H1 (cell line): ENCODE results near the gene CRKL. TPM values are rescaled to one million over a fixed set of nuclear protein-coding genes. Genes with fewer than 3 reads are reported as not detected.

ENCODE experiments used
- BACH1 ChIP-seq: IDR thresholded peaks from 2 replicates; pipeline ENCODE4 v1.6.1; 2012; ENCODE audit warnings: low read length, improper control_type of control experiment
- CHD1 ChIP-seq: IDR thresholded peaks from 2 replicates; pipeline ENCODE4 v1.6.1; 2012; ENCODE audit warnings: low read depth, low read length, improper control_type of control experiment
- NANOG ChIP-seq: IDR thresholded peaks from 2 replicates; pipeline ENCODE4 v1.6.1; 2011; ENCODE audit warnings: low read length, low read depth, mild to moderate bottlenecking, inconsistent platforms; ENCODE audit not compliant: insufficient read depth, poor library complexity, severe bottlenecking
- RFX5 ChIP-seq: IDR thresholded peaks from 2 replicates; pipeline ENCODE4 v1.6.1; 2011; ENCODE audit warnings: low read depth, low read length, improper control_type of control experiment, borderline replicate concordance
- TEAD4 ChIP-seq: IDR thresholded peaks from 2 replicates; pipeline ENCODE4 v1.6.1; 2012; ENCODE audit warnings: low read depth, low read length, inconsistent platforms, mixed read lengths
- polyA plus RNA-seq, 7 experiments: library from polyadenylated mRNA; depleted of rRNA in 3 of 7; stranded (reverse) in 5 of 7; unstranded in 2 of 7; fragments of >200 nt in 5 of 7; fragments of 200-250 nt in 2 of 7; gene quantifications; 1 replicate in 5 of 7; 2 replicates in 1 of 7; 4 replicates in 1 of 7; pipeline versions ENCODE4 v1.2.1 to v1.2.3, GENCODE V29; 2011 to 2013; ENCODE audit warnings: missing spikeins in 2 of 7, mixed read lengths in 2 of 7
- total RNA-seq: library from RNA; stranded (reverse); fragmentation: NEBNext Ultra II Directional; extraction: Animal tissue kit (Norgen Biotek cat#: 25700); gene quantifications from 2 replicates; pipeline ENCODE4 v1.2.1, GENCODE V29; 2021

CRKL gene
- total and polyA plus RNA-seq, 2 of the 8 experiments (the other 6 are each of a cell fraction or from before 2014, with no cell fraction given): 34.5 to 94.5 TPM

GRCh38 chr22:20994128-20994901, 77.1 kb downstream of the CRKL start (continued):
- TF ChIP-seq NANOG: no peak
- TF ChIP-seq RFX5: no peak
- TF ChIP-seq BACH1: no peak
- TF ChIP-seq TEAD4: no peak
- TF ChIP-seq CHD1: no peak
